Measurements from ENCODE around the gene TM6SF1.
"Not testable (repeated sequence)": the region's sequence is repeated elsewhere in the genome, so short reads cannot be mapped to it uniquely, and the experiment has no call there.

Gene TM6SF1

GRCh38 chr15:83090465-83090864, 17.0 kb upstream of the TM6SF1 start:
- no peak for DNase-seq

GRCh38 chr15:83091965-83092308, 15.5 kb upstream of the TM6SF1 start:
- DNase-seq = not testable (repeated sequence)

GRCh38 chr15:83092309-83092976, 15.0 kb upstream of the TM6SF1 start:
- no peak for DNase-seq

- no peak for DNase-seq
These were observed 12.9 kb upstream of the TM6SF1 start for GRCh38 chr15:83094583-83094982.

- no peak for DNase-seq
These were observed 9.4 kb upstream of the TM6SF1 start for GRCh38 chr15:83098079-83098478.

- DNase-seq = no peak
These were observed 8.2 kb upstream of the TM6SF1 start for GRCh38 chr15:83099290-83099689.

- no peak for DNase-seq
These were observed 7.3 kb upstream of the TM6SF1 start for GRCh38 chr15:83100097-83100646.

GRCh38 chr15:83102346-83102745, 5.1 kb upstream of the TM6SF1 start:
- DNase-seq = no peak

- no peak for DNase-seq
These were observed 3.3 kb upstream of the TM6SF1 start for GRCh38 chr15:83104141-83104540.

- no peak for DNase-seq
These were observed 2.0 kb upstream of the TM6SF1 start for GRCh38 chr15:83105440-83105839.

GRCh38 chr15:83107841-83108181, 366 bp downstream of the TM6SF1 start:
- no peak for DNase-seq

- no peak for DNase-seq
These were observed 1.1 kb downstream of the TM6SF1 start for GRCh38 chr15:83108266-83109219.

- no peak for DNase-seq
These were observed 2.1 kb downstream of the TM6SF1 start for GRCh38 chr15:83109532-83109931.

- no peak for DNase-seq
These were observed 2.9 kb downstream of the TM6SF1 start for GRCh38 chr15:83110381-83110780.

- DNase-seq = no peak
These were observed 3.7 kb downstream of the TM6SF1 start for GRCh38 chr15:83111149-83111548.

- DNase-seq = no peak
These were observed 4.9 kb downstream of the TM6SF1 start for GRCh38 chr15:83112233-83112955.

- no peak for DNase-seq
These were observed 5.5 kb downstream of the TM6SF1 start for GRCh38 chr15:83112956-83113299.

- no peak for DNase-seq
These were observed 6.6 kb downstream of the TM6SF1 start for GRCh38 chr15:83113881-83114674.

GRCh38 chr15:83114856-83115255, 7.4 kb downstream of the TM6SF1 start:
- DNase-seq = no peak

- DNase-seq = no peak
These were observed 8.0 kb downstream of the TM6SF1 start for GRCh38 chr15:83115410-83115809.

- no peak for DNase-seq
These were observed 8.6 kb downstream of the TM6SF1 start for GRCh38 chr15:83115831-83116565.

GRCh38 chr15:83118291-83118827, 10.9 kb downstream of the TM6SF1 start:
- no peak for DNase-seq

Data from NCI-H748 treated with DMSO at 0.1 percent for 48 hours (cell line).